T-helper 2 cell treated with Interferon-gamma antibody and Interleukin-4, amounts not matched to agents 5 μg/mL and 100 μg/mL, for 36 hours (primary cell): ENCODE data around the gene IDI2.

ENCODE experiments used
- DNase-seq: peaks from one replicate; pipeline ENCODE4 v3.0.0; 2021; ENCODE audit warnings: low spot score
- H3K27ac Mint-ChIP-seq: one replicate; pipeline ENCODE4 v1.8.0; 2021; ENCODE audit warnings: mild to moderate bottlenecking, mixed read lengths
- H3K27me3 Mint-ChIP-seq: one replicate; pipeline ENCODE4 v1.8.0; 2021; ENCODE audit warnings: low read depth, mixed read lengths
- H3K36me3 Mint-ChIP-seq: one replicate; pipeline ENCODE4 v1.8.0; 2021; ENCODE audit warnings: low read depth, mixed read lengths
- H3K4me1 Mint-ChIP-seq: one replicate; pipeline ENCODE4 v1.8.0; 2021; ENCODE audit warnings: low read depth, mixed read lengths
- H3K4me3 Mint-ChIP-seq: one replicate; pipeline ENCODE4 v1.8.0; 2022; ENCODE audit warnings: mild to moderate bottlenecking, moderate library complexity, mixed read lengths
- H3K9me3 Mint-ChIP-seq: one replicate; pipeline ENCODE4 v1.8.0; 2021; ENCODE audit warnings: mixed read lengths

IDI2 gene

DNA sequence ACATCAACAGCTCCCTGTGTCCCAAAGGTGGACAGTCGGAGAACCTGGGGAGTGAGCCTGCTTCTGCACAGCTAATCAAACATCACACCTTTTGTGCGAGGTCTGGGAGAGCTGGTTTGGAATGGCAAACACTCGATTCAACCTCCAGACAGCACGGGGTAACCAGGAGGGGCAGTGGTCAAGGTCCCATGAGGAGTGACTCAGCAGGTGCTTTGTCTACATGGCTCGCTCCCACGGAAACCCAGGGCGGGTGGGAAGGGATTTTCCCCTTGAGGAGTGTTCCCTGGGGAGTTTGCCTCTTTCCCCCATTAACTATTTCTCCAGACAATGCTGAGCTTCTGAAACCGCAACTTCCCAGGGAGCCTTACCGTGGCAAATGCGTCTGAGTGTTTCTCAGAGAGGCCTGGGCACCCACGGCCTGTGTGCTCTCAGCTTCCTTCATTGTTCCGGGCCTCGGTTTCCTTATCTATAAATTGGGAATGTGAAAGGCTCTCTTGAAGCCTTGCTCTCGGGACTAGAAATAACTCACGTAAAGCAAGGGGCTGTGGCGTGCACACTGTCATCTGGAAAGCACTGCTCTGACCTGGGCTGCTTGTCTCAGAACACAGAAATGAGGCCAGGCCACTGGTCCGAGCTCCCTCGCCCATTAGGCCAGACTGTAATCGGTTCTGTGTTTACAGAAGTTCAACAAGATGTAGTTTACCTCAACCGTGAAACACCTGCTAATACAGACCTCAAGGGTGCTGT, 51.4 kb downstream of the IDI2 start:
- Mint-ChIP-seq H3K4me3 (no peak overlapping the region), H3K27ac (no peak overlapping the region), H3K27me3 (peaks cover 12% of the 10 kb centered on the region), H3K4me1 (no peaks in the 10 kb centered on the region), H3K36me3 (peaks cover 13% of the 10 kb centered on the region), H3K9me3 (peaks cover 21% of the 10 kb centered on the region)
- DNase-seq = no peak

- peaks cover 5% of the 10 kb centered on the region for H3K36me3 Mint-ChIP-seq
- no peak for DNase-seq
- peaks cover 22% of the 10 kb centered on the region for H3K27me3 Mint-ChIP-seq
- no peak overlapping the region for H3K4me3 Mint-ChIP-seq
- H3K9me3 Mint-ChIP-seq = peaks cover 7% of the 10 kb centered on the region
- no peak overlapping the region for H3K27ac Mint-ChIP-seq
- H3K4me1 Mint-ChIP-seq = peaks cover 4% of the 10 kb centered on the region
Observed at GRCh38 chr10:972763-973162, 52.9 kb downstream of the IDI2 start.

DNA sequence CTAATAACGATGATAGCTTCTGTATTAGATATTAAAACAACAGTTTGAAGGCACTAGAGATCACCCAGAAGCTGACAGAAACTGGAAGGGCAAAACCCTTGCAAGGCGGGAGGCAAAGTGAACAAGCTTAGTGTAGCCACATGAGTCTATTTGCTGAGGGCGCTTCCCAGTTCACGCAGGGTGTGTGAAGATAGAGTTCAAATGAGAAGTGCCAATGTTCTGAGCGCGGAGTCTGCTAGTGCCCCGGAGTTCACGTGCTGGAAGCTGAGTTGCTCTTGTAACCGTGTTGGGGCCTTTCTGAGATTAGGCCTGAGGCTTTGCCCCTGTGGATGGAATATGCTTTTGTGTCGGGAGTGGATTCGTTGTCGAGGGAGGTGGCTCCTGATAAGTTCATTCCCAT, 54.0 kb downstream of the IDI2 start:
- Mint-ChIP-seq H3K9me3 (peaks cover 11% of the 10 kb centered on the region), H3K4me1 (peaks cover 11% of the 10 kb centered on the region), H3K27me3 (peaks cover 22% of the 10 kb centered on the region), H3K27ac (no peak overlapping the region), H3K4me3 (no peak overlapping the region), H3K36me3 (peaks cover 6% of the 10 kb centered on the region)
- no peak for DNase-seq

DNA sequence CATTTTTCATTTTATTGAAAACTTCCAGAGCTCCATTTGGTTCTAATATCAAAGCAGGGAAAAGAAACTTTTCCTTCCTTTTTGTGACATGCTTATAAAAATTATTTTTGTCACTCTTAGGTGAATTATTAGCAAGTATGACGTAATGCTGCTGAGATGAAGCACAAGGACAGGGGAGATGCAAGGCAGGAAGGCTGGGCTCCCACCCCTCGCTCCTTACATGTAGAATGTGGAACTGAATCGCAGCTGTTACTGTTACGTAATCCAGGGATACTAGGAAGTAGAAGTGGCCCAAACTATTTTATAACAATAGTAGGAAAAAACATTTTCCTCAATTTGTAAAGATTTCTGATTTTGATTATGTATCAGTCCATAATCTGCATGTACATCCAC, 54.5 kb downstream of the IDI2 start:
- no peak overlapping the region for H3K27ac Mint-ChIP-seq
- peaks cover 6% of the 10 kb centered on the region for H3K9me3 Mint-ChIP-seq
- H3K36me3 Mint-ChIP-seq = peaks cover 4% of the 10 kb centered on the region
- H3K4me3 Mint-ChIP-seq = no peak overlapping the region
- H3K27me3 Mint-ChIP-seq = peaks cover 22% of the 10 kb centered on the region
- H3K4me1 Mint-ChIP-seq = peaks cover 11% of the 10 kb centered on the region
- no peak for DNase-seq

GRCh38 chr10:970311-971149, 55.1 kb downstream of the IDI2 start:
- Mint-ChIP-seq H3K9me3 (peaks cover 6% of the 10 kb centered on the region), H3K4me1 (peaks cover 11% of the 10 kb centered on the region), H3K27me3 (peaks cover 22% of the 10 kb centered on the region), H3K36me3 (peaks cover 4% of the 10 kb centered on the region), H3K4me3 (no peak overlapping the region), H3K27ac (no peak overlapping the region)
- no peak for DNase-seq

- H3K36me3 Mint-ChIP-seq = peaks cover 4% of the 10 kb centered on the region
- peaks cover 6% of the 10 kb centered on the region for H3K9me3 Mint-ChIP-seq
- H3K4me1 Mint-ChIP-seq = peaks cover 11% of the 10 kb centered on the region
- H3K27me3 Mint-ChIP-seq = peaks cover 22% of the 10 kb centered on the region
- no peak overlapping the region for H3K27ac Mint-ChIP-seq
- H3K4me3 Mint-ChIP-seq = no peak overlapping the region
- DNase-seq = no peak
Observed at GRCh38 chr10:969473-970150, 56.0 kb downstream of the IDI2 start.
